ENCODE data around the gene FOXP1.

FOXP1 gene

DNA sequence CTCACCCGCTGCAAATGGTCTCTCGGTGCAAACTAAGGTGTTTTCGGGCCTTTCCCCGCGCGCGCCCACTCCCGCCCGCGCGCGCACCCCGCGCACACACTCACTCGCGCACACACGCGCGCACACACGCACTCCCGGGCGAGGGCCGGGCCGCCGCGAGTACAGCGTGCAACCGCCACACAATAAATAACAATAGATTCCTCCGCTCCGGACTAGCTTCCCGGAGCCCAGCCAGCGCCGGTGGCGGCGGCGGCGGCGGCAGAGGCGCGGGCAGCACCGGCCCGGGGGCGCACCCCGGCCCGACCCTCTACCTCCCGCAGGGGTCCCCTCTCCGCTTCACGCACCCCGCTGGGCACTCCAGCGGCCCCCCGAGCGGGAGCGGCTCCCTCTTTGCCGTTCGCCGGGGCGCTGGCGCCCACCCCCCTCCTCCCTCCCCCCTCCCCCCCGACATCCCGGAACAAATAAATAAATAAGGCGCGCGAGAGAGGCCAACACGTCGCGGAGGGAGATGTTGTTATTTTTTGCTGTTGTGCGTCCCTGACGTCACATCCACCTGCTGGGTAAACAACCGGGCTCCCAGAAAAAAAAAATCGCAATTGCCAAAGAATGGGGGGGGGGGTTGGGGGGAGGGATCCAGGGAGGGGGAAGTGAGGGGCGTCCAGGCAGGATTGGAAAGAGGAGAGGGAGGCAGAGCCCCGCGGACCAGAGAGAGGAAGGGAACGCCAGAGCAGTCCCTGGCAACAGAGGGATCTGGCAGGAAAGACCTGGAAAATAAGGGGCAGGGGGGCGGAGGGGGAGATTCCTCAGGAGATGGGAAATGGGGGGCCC is at the start of gene FOXP1:
FOXP1 (minus strand) TSS at position 163 of the 828 bp plus-strand sequence. CDS start 385,347 bp downstream, outside the sequence.
- no peak for DNase-seq (ENCODE audit: low read depth in 2 of 2)

DNA sequence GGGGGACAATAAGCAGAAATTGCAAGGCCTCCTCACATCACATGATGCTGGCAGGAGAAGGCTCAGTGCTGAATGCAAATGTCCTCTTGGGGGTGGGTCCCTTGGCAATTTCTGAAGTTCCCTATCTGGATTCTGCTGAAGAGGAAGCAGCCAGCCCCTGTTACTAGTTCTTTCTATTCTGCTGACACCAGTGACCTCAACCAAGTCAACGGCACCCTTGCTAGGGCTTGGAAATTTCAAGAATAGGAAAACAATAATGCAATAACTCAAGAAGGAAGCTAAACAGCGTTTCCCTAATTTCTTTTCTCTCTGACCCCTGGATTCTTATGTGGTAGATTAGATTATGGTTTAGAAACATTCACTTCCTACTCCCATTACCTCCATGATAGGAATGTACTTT is 46.2 kb upstream of the FOXP1 start:
- DNase-seq (ENCODE audit: low read depth in 2 of 2), result no peak

- DNase-seq (ENCODE audit: low read depth in 2 of 2), result no peak
Observed at GRCh38 chr3:71629289-71629688, 45.8 kb upstream of the FOXP1 start.

DNA sequence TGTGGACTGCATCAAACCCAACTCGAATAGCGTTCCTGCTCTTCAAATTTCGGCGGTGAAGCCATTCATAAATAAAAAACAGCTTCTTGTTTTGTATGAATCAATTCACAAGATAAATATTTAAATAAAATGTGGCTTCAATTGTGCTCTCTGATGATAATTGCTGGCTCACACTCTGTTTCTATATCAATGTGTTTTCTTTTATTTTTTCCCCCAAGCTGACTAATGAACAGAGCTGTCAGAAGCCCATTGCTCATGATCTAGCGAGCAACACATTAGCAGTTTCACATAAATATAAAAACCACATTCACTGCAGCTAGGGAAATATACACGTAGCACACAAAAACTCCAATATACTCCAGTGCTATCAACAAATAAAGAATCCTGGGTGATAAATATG is 45.0 kb upstream of the FOXP1 start:
- no peak for DNase-seq (ENCODE audit: low read depth in 2 of 2)

DNA sequence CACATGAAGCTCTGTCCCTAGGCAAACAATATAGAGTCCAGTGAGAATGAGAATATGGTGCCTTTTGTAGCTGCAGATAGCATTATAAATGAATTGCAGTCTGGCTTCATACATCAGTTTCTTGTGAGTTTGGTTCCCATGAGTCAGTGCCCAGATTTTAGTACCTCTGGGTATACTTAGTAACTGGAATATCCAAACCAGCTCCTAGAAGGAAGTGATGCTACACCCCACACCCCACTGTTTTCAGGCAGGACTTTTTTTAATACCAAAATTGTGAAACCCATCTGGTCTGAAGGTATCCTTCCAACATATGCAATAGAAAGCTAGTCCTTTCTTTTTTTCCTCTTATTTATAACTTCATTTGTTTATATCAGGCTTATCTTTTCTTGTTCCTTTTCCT is 42.1 kb upstream of the FOXP1 start:
- no peak for DNase-seq (ENCODE audit: low read depth in 2 of 2)

DNA sequence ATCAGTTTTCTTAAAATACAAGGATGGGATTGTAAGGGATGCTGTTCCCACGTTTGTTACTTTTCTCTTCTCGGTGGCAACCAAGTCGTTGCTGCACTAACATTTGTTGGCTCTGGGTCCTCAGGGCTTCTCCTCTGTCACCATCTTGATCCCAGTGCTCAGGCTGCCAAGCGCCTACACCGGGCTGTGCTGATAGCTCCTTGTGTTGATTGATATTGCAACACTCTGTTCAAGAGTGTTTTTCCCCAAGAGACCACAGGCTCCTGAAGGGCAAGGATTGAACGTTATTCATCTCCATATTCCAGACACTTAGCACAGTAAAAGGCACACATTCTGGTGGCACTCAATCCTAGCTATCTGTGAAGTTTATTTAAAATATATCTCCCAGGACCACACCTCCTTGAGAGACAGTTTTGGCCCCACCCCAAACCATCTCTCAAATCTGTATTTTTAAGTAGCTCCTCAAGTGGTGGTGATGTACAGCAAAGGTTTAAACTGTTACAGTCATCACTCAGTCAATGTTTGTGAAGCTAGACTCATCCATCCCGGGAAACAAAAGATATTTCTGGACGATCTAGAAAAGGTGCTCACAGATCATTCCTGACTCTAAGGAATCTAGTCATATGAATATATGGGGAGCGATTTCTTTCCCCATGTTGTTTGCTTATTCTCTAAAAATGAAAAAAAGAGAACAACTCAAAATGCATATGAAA is 38.5 kb upstream of the FOXP1 start:
- DNase-seq (ENCODE audit: low read depth in 2 of 2), result no peak

- DNase-seq (ENCODE audit: low read depth in 2 of 2), result no peak
Observed at GRCh38 chr3:71618538-71618937, 35.0 kb upstream of the FOXP1 start.

GRCh38 chr3:71616571-71617021 is 33.1 kb upstream of the FOXP1 start:
- no peak for DNase-seq (ENCODE audit: low read depth in 2 of 2)

- DNase-seq (ENCODE audit: low read depth in 2 of 2), result no peak
Observed at GRCh38 chr3:71614869-71615268, 31.3 kb upstream of the FOXP1 start.

- no peak for DNase-seq (ENCODE audit: low read depth in 2 of 2)
Observed at GRCh38 chr3:71614426-71614825, 30.9 kb upstream of the FOXP1 start.

GRCh38 chr3:71611099-71611498 is 27.6 kb upstream of the FOXP1 start:
- no peak for DNase-seq (ENCODE audit: low read depth in 2 of 2)

DNA sequence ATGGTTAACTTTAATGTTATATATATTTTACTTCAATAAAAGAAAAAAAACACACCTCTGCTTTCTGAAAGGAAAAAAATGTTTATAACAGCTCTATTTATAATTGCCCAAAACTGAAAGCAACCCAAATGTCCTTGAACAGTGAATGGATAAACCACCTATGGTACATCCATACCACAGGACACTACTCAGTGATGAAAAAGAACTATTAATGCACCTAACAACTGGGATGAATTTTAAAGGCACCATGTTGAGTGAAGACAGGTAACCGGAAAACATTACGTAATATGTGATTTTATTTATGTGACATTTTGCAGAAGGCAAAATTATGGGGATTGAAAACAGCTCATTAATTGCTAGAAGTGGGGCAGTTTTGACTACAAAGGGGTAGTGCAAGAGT is 23.8 kb upstream of the FOXP1 start:
- DNase-seq (ENCODE audit: low read depth in 2 of 2), result no peak

- DNase-seq (ENCODE audit: low read depth in 2 of 2), result no peak
Observed at GRCh38 chr3:71606582-71606981, 23.1 kb upstream of the FOXP1 start.

- DNase-seq (ENCODE audit: low read depth in 2 of 2), result no peak
Observed at GRCh38 chr3:71602256-71602655, 18.7 kb upstream of the FOXP1 start.

DNA sequence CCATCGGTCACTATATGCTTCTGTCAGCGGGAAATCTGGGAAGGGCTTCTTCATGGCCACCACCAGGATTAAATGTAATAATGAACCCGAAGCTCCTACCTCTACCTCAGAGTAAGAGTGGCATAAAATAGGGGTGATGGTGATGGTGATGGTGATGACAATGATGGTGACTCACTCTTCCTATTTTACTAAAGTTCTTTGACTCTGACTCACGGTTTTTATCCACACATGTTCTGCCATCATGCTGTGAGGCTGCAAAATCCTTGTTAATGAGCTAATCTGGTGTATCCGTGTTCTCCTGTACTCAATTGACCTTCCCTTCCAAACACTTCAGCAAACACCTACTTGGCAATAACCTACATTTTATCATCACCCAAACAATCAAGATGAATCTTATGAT is 18.3 kb upstream of the FOXP1 start:
- no peak for DNase-seq (ENCODE audit: low read depth in 2 of 2)

- no peak for DNase-seq (ENCODE audit: low read depth in 2 of 2)
Observed at GRCh38 chr3:71600646-71601288, 17.2 kb upstream of the FOXP1 start.

GRCh38 chr3:71599416-71599815 is 15.9 kb upstream of the FOXP1 start:
- no peak for DNase-seq (ENCODE audit: low read depth in 2 of 2)

- no peak for DNase-seq (ENCODE audit: low read depth in 2 of 2)
Observed at GRCh38 chr3:71598292-71598691, 14.8 kb upstream of the FOXP1 start.

DNA sequence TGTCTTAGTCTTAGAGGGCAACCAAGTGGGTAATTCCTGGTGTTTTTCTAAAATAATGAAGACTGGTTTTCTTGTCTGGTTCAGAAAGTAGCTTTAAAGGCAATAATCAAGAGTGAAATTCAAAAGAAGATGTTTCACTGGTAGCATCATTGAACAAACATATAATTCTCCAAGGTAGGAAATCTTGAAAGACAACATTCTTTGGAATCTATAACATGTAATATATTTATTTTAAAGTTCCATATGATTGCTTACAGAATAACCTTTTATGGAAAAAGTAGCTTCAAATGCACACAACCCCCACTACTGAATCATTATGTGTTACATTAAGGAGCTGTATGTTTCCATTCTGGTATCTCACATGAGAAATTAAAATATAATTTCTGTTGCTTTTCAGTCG is 13.8 kb upstream of the FOXP1 start:
- DNase-seq (ENCODE audit: low read depth in 2 of 2), result no peak

- DNase-seq (ENCODE audit: low read depth in 2 of 2), result no peak
Observed at GRCh38 chr3:71593106-71593505, 9.6 kb upstream of the FOXP1 start.

DNA sequence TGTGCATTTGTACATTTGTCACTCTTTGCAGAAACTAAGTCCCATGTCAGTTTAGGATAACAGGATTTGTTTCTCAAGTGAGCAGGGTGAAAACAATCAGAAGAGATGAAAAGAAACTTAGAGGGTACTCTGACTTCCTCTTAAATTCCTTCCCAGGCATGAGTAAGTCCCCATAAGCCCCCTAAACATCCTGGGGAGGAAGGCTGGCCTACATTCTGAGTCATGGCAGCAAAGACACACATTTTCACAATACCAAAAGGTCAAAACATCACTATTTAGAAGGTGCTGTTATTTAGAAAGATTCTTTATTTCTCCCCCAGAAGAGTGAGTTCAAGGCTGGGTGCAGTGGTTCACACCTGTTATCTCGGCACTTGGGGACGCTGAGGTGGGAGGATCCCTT is 7.6 kb upstream of the FOXP1 start:
- DNase-seq (ENCODE audit: low read depth in 2 of 2), result no peak

DNA sequence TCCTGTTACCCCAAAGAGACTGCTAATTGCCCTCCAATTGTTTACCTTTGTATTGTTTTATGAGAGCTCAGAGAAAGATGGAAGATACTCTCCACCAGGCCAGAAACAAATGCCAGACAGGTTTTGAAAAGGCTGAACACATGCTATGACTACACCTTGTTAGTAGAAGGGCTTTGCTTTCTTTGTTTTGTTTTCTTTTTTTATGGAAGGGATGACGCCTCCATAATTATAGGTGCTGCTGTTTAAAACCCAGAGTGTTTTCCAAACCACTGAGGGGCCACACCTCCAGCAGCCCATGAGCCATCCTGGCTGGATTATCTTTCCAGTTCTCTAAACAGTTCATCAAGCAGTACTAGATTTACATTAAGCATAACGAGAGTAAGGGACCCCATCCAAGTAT is 5.6 kb upstream of the FOXP1 start:
- no peak for DNase-seq (ENCODE audit: low read depth in 2 of 2)

- no peak for DNase-seq (ENCODE audit: low read depth in 2 of 2)
Observed at GRCh38 chr3:71587958-71588357, 4.4 kb upstream of the FOXP1 start.
